Transverse colon (tissue), 4 donors: ENCODE results near the gene TBC1D9. TPM values are rescaled to one million over a fixed set of nuclear protein-coding genes. Genes with fewer than 3 reads are reported as not detected.

Experiments
- DNase-seq: peaks from one replicate; pipeline ENCODE4 v3.0.0-alpha.2; 2019
- H3K27ac ChIP-seq, 4 donors: fragments of 200-600 bp; sonication (generic); 2 replicates each; pipeline ENCODE4 v1.5.1; 2016 to 2018; ENCODE audit warnings: inconsistent platforms in 4 of 4
- H3K27me3 ChIP-seq: fragments of 200-600 bp; sonication (generic); 2 replicates; pipeline ENCODE4 v1.5.1; 2017; ENCODE audit warnings: inconsistent platforms
- H3K36me3 ChIP-seq, 4 donors: fragments of 200-600 bp; sonication (generic); 2 replicates each; pipeline ENCODE4 v1.5.1; 2017 to 2019; ENCODE audit warnings: inconsistent platforms in 4 of 4
- H3K4me1 ChIP-seq, 4 donors: fragments of 200-600 bp; sonication (generic); 2 replicates each; pipeline ENCODE4 v1.5.1; 2017 to 2020; ENCODE audit warnings: inconsistent platforms in 4 of 4
- H3K4me3 ChIP-seq, 4 donors: fragments of 200-600 bp; sonication (generic); 1 replicate in 1 of 4; 2 replicates in 3 of 4; pipeline versions ENCODE4 v1.5.1 to v1.6.1; 2017 to 2019; ENCODE audit warnings: inconsistent platforms in 4 of 4
- H3K9me3 ChIP-seq, 2 donors: fragments of 200-600 bp; sonication (generic); 2 replicates each; pipeline ENCODE4 v1.5.1; 2017 to 2019; ENCODE audit warnings: inconsistent platforms in 2 of 2
- CTCF ChIP-seq, 5 experiments: fragments of 200-600 bp in 3 of 5; fragments of 450-650 bp in 2 of 5; sonication (generic) in 3 of 5; IDR thresholded peaks; 1 replicate in 2 of 5; 2 replicates in 3 of 5; pipeline ENCODE4 v1.5.1; 2016 to 2017; ENCODE audit warnings: antibody characterized with exemption in 5 of 5, inconsistent platforms in 3 of 5, mild to moderate bottlenecking in 2 of 5, moderate library complexity in 1 of 5
- EP300 ChIP-seq: sonication (generic); formaldehyde crosslinking; IDR thresholded peaks from one replicate; pipeline ENCODE4 v1.6.1; 2017; ENCODE audit warnings: antibody characterized with exemption, low read depth
- POLR2A ChIP-seq: fragments of 450-650 bp; IDR thresholded peaks from one replicate; pipeline ENCODE4 v1.6.1; 2016; ENCODE audit warnings: antibody characterized with exemption, mild to moderate bottlenecking, moderate library complexity
- POLR2AphosphoS5 ChIP-seq, 3 donors: sonication (generic); formaldehyde crosslinking; IDR thresholded peaks; one replicate each; pipeline ENCODE4 v1.6.1; 2016; ENCODE audit warnings: antibody characterized with exemption in 3 of 3
- WGBS, 2 donors: methylation state at CpG; one replicate each; pipeline ENCODE4 v1.1.5; 2018; ENCODE audit warnings: low coverage in 1 of 2; 5-methylcytosine and 5-hydroxymethylcytosine counted together
- in situ Hi-C, 4 donors: fragments of 200-750 bp; cut with MboI; loops; one replicate each; pipeline versions ENCODE4 v1.15.0 to v1.15.1; 2017; ENCODE audit warnings: low sequenced_read_pairs in 3 of 4, low pct_ligation_motif_present in 1 of 4, low pct_unique_long_range_greater_than_20kb in 1 of 4
- intact Hi-C: fragments of 100-400 bp; cut with DNase I; formaldehyde crosslinking; loops from one replicate; pipeline ENCODE4 v1.15.1; 2023; ENCODE audit warnings: low total_unique reads
- total RNA-seq, 4 donors: library from RNA; depleted of rRNA; stranded (reverse); fragments of >200 nt; gene quantifications; one replicate each; pipeline ENCODE4 v1.1.0, GENCODE V29; 2016

TBC1D9 gene
- total RNA-seq, 4 donors from 2014 or later: 8.2 to 21.4 (median 16.3) TPM

- intact Hi-C loops (no loop called here), in situ Hi-C loops (no loop called here)
- H3K36me3 ChIP-seq: no peaks in the 10 kb centered on the region
- H3K27ac ChIP-seq: no peak overlapping the region
- H3K4me3 ChIP-seq: no peak overlapping the region
- H3K27me3 ChIP-seq: no peaks in the 10 kb centered on the region
- no peak for TF ChIP-seq POLR2AphosphoS5 (IDR thresholded peaks at IDR 0.05)
- no peak for TF ChIP-seq EP300
- TF ChIP-seq CTCF (IDR thresholded peaks at IDR 0.05): no peak
- no peak for TF ChIP-seq POLR2A
- DNase-seq: no peak
- H3K4me1 ChIP-seq: peaks cover 0 to 11% (median 0%) of the 10 kb centered on the region in 4 donors
- H3K9me3 ChIP-seq: no peaks in the 10 kb centered on the region
Observed at GRCh38 chr4:140695483-140695882, 60.7 kb downstream of the TBC1D9 start.

GRCh38 chr4:140693562-140693961, 62.6 kb downstream of the TBC1D9 start:
- Histone ChIP-seq H3K27ac (no peak overlapping the region), H3K9me3 (no peaks in the 10 kb centered on the region), H3K27me3 (no peaks in the 10 kb centered on the region), H3K4me1 (peaks cover 0 to 11% (median 0%) of the 10 kb centered on the region in 4 donors), H3K4me3 (no peak overlapping the region), H3K36me3 (no peaks in the 10 kb centered on the region)
- WGBS, 2 donors: 93 to 100% methylated on average over 1 of the region's 1 CpG
- in situ Hi-C loops: no loop called here
- TF ChIP-seq POLR2AphosphoS5 (IDR thresholded peaks at IDR 0.05) (no peak), EP300 (no peak), CTCF (IDR thresholded peaks at IDR 0.05) (no peak), POLR2A (no peak)
- intact Hi-C loops: no loop called here
- DNase-seq: no peak

GRCh38 chr4:140691369-140691768, 64.8 kb downstream of the TBC1D9 start:
- 65 to 72% methylated on average over 2 of the region's 2 CpGs for WGBS, 2 donors
- in situ Hi-C loops: no loop called here
- H3K4me3 ChIP-seq: no peak overlapping the region
- intact Hi-C loops: no loop called here
- no peaks in the 10 kb centered on the region for H3K27me3 ChIP-seq
- TF ChIP-seq CTCF (IDR thresholded peaks at IDR 0.05) (no peak), POLR2A (no peak), POLR2AphosphoS5 (IDR thresholded peaks at IDR 0.05) (no peak), EP300 (no peak)
- H3K36me3 ChIP-seq: no peaks in the 10 kb centered on the region
- H3K9me3 ChIP-seq: no peaks in the 10 kb centered on the region
- peaks cover 0 to 11% (median 0%) of the 10 kb centered on the region in 4 donors for H3K4me1 ChIP-seq
- no peak for DNase-seq
- H3K27ac ChIP-seq: peak overlapping the region in 2 of 4 donors; percentile 14 to 41

GRCh38 chr4:140690093-140690492, 66.1 kb downstream of the TBC1D9 start:
- in situ Hi-C loops (no loop called here), intact Hi-C loops (no loop called here)
- no peaks in the 10 kb centered on the region for H3K36me3 ChIP-seq
- no peak overlapping the region for H3K27ac ChIP-seq
- H3K4me3 ChIP-seq: no peak overlapping the region
- H3K9me3 ChIP-seq: no peaks in the 10 kb centered on the region
- DNase-seq: no peak
- H3K4me1 ChIP-seq: peaks cover 0 to 11% (median 0%) of the 10 kb centered on the region in 4 donors
- TF ChIP-seq EP300: no peak
- TF ChIP-seq CTCF (IDR thresholded peaks at IDR 0.05): no peak
- no peak for TF ChIP-seq POLR2AphosphoS5 (IDR thresholded peaks at IDR 0.05)
- TF ChIP-seq POLR2A: no peak
- H3K27me3 ChIP-seq: no peaks in the 10 kb centered on the region
- 88% methylated on average over 1 of the region's 1 CpG; no CpG with 5 or more reads in 1 of the 2 donors for WGBS, 2 donors
